ENCODE results near the gene WNT3A.

Gene WNT3A

DNA sequence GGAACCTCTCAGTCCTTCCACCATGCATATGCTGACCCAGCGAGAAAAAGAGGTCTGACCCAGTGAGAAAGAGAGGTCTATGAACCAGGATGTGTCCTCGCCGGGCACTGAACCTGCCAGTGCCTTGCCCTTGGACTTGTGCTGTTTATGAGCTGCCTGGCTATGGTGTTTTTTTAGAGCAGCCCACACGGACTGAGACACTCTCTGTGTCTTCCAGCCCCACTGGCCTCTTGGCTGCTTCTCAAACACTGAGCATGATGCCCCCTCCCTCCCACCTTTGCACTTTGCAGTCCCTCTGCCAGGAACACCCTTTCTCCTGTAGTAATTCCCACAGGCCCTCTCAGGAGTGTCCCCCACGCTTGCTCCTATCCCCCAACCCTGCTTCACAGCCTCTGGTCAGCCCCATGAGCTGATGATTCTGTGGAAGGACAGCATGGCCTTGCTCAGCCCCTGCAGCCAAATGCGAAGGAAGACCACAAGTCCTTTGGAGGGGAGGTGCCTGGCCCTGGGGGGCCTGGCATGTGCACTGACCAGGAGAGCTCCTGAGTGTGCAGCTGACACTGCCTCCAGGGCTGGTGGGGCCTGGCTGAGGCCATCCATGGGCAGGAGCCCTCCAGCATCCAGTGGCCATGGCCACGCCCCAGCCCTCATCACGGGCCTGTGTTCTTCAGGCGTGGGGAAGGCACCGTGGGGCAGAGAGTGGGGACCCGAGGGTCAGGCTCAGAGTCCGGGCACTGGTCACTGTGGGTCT lies 23.8 kb downstream of the WNT3A start:
- H3K36me3 ChIP-seq (ENCODE audit: control insufficient read depth, insufficient read depth, low read length), result no peaks in the 10 kb centered on the region
- H3K27me3 ChIP-seq (replicated peaks; ENCODE audit: control insufficient read depth, insufficient read depth, low read length), result no peaks in the 10 kb centered on the region; the same call in 1 of the 2 replicates
- no peak for DNase-seq (ENCODE audit: extremely low read depth, insufficient read length)
- TF ChIP-seq, protein P1, sequence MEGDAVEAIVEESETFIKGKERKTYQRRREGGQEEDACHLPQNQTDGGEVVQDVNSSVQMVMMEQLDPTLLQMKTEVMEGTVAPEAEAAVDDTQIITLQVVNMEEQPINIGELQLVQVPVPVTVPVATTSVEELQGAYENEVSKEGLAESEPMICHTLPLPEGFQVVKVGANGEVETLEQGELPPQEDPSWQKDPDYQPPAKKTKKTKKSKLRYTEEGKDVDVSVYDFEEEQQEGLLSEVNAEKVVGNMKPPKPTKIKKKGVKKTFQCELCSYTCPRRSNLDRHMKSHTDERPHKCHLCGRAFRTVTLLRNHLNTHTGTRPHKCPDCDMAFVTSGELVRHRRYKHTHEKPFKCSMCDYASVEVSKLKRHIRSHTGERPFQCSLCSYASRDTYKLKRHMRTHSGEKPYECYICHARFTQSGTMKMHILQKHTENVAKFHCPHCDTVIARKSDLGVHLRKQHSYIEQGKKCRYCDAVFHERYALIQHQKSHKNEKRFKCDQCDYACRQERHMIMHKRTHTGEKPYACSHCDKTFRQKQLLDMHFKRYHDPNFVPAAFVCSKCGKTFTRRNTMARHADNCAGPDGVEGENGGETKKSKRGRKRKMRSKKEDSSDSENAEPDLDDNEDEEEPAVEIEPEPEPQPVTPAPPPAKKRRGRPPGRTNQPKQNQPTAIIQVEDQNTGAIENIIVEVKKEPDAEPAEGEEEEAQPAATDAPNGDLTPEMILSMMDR (IDR thresholded peaks at IDR 0.05; ENCODE audit: insufficient read depth, low read length, poor library complexity, severe bottlenecking), result no peak
- no peak overlapping the region for H3K4me3 ChIP-seq (replicated peaks; ENCODE audit: low read depth, low read length)

DNA sequence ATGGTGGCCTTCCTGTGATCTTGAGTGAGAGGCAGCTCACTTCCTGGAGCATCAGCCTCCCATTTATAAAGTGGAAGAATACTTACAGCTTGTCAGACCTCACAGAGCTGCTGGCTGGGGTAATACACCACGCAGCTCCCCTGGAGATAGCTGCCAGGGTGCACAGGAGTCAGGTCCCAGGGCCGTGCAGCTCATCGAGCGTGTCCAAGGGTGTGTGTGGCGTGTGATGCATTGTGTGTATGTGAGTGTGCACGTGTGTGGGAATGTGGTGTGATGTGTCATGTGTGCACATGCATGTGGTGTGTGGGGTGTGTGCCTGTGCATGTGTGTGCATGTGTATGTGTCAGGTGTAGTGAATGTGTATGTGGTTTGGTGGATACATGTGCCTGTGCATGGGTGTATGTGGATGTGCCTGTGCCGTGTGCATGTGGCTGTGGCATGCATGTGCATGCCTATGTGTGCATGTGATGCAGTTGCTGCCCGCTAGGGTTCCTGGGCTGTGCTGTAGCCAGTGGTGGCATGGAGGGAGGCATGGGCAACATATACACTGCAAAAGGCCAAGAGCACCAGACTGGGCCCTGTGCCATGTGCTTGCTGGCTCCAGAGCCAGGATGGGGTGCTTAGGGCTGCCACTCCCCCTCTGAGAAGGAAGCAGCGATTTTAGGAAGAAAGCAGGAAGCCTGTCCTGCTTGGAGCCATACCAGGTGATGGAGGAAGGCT lies 24.6 kb downstream of the WNT3A start:
- Histone ChIP-seq H3K36me3 (ENCODE audit: control insufficient read depth, insufficient read depth, low read length) (no peaks in the 10 kb centered on the region), H3K27me3 (replicated peaks; ENCODE audit: control insufficient read depth, insufficient read depth, low read length) (no peaks in the 10 kb centered on the region; the same call in 1 of the 2 replicates), H3K4me3 (replicated peaks; ENCODE audit: low read depth, low read length) (no peak overlapping the region)
- DNase-seq (ENCODE audit: extremely low read depth, insufficient read length), result no peak
- TF ChIP-seq, protein P1 (IDR thresholded peaks at IDR 0.05; ENCODE audit: insufficient read depth, low read length, poor library complexity, severe bottlenecking), result no peak

DNA sequence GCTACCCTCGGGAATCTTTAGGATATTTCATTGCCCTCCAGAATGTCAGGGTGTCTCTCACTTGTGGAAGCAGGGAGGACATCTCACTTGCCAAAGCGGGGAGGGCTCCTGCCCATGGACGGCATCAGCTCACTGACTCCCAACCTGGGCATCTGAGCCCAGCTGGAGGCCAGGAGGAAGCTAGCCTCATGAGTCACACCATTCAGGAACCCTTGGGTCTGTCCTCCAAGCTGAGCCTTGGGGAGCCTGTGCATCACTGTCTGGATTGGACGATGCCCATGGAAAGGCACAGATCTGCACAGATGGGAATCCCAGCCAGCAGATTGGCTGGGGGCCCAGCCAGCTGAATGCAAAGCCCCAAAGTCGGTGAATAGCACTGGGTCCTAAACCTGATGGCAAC lies 25.2 kb downstream of the WNT3A start:
- TF ChIP-seq, protein P1 (IDR thresholded peaks at IDR 0.05; ENCODE audit: insufficient read depth, low read length, poor library complexity, severe bottlenecking), result no peak
- DNase-seq (ENCODE audit: extremely low read depth, insufficient read length), result no peak
- no peak overlapping the region for H3K4me3 ChIP-seq (replicated peaks; ENCODE audit: low read depth, low read length)
- no peaks in the 10 kb centered on the region for H3K36me3 ChIP-seq (ENCODE audit: control insufficient read depth, insufficient read depth, low read length)
- no peaks in the 10 kb centered on the region; the same call in 1 of the 2 replicates for H3K27me3 ChIP-seq (replicated peaks; ENCODE audit: control insufficient read depth, insufficient read depth, low read length)

DNA sequence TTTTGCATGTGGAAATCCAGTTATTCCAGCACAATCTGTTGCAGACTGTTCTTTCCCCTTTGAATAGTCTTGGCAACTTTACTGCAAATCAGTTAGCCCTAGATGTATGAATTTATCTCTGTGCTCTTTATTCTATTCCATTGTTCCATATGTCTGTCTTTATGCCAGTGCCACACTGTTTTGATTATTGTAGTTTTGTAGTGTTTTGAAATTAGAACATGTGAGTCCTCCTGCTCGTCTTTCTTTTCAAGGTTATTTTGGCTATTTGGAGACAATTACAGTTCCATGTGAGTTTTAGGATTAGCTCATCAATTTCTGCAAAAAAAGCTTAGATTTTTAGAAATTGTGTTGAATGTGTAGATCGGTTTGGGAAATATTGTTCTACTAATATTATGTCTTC lies 26.6 kb downstream of the WNT3A start:
- H3K4me3 ChIP-seq (replicated peaks; ENCODE audit: low read depth, low read length), result no peak overlapping the region
- H3K27me3 ChIP-seq (replicated peaks; ENCODE audit: control insufficient read depth, insufficient read depth, low read length), result no peaks in the 10 kb centered on the region; the same call in 1 of the 2 replicates
- H3K36me3 ChIP-seq (ENCODE audit: control insufficient read depth, insufficient read depth, low read length), result no peaks in the 10 kb centered on the region
- no peak for DNase-seq (ENCODE audit: extremely low read depth, insufficient read length)
- TF ChIP-seq, protein P1 (IDR thresholded peaks at IDR 0.05; ENCODE audit: insufficient read depth, low read length, poor library complexity, severe bottlenecking), result no peak

DNA sequence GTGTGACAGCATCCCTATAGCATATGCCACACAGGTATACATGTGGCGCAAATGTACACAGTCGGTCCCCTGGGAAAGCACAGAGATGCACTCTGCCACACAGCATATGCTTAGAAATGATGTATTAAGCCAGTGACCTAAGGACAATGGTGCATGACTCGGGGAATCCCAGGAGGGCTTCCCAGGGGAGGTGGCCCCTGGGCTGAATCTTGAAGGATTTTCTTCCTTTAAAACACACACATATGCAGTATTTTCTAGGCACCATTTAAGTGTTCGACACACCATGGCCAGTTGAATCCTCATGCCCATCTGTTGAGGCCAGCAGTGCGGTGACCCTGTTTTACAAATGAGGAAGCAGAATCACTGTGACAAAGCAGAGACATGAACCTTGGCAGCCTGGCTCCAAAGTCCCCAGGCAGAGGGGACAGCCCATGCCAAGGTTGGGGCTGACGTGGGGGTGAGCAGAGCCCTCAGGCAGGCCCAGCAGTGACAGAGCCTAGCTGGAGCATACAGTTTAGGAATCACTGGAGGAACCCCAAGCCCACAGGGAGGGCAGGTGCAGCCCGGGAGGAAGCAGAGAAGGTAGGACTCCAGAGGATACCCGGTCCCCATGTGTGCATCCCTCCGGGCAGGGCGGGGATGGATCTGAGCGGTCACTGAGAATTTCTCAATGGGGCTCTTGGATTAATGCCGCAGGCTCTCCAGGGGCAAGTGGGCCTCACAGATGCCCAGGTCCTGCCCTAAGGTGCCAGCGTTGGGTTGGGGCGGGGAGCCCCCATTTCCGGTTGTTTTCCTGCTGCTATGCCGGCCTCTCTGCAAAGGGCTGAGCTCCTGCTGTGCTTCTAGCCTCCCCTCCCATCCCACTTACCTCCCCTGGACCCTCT lies 28.4 kb downstream of the WNT3A start:
- no peak for DNase-seq (ENCODE audit: extremely low read depth, insufficient read length)
- H3K4me3 ChIP-seq (replicated peaks; ENCODE audit: low read depth, low read length), result no peak overlapping the region
- H3K27me3 ChIP-seq (replicated peaks; ENCODE audit: control insufficient read depth, insufficient read depth, low read length), result peaks cover 2% of the 10 kb centered on the region; the same call in 1 of the 2 replicates
- no peaks in the 10 kb centered on the region for H3K36me3 ChIP-seq (ENCODE audit: control insufficient read depth, insufficient read depth, low read length)
- TF ChIP-seq, protein P1 (IDR thresholded peaks at IDR 0.05; ENCODE audit: insufficient read depth, low read length, poor library complexity, severe bottlenecking), result no peak

Measured in GM06990 (cell line).